PC-3 (cell line): ENCODE measurements around the gene MTCH1.

ENCODE experiments used
- CTCF ChIP-seq: fragments of 300-600 bp; sonication (generic); conservative IDR thresholded peaks from 2 replicates; pipeline ENCODE4 v1.5.1; 2017; ENCODE audit warnings: antibody characterized with exemption, low read depth, mild to moderate bottlenecking, low read length
- EZH2 ChIP-seq: fragments of 300-600 bp; sonication (generic); IDR thresholded peaks from one replicate; pipeline ENCODE4 v1.6.1; 2017; ENCODE audit warnings: antibody characterized with exemption, mild to moderate bottlenecking, low read length; ENCODE audit not compliant: unreplicated experiment
- EZH2phosphoT487 ChIP-seq: fragments of 300-600 bp; sonication (generic); IDR thresholded peaks from 2 replicates; pipeline ENCODE4 v1.6.1; 2018; ENCODE audit warnings: mild to moderate bottlenecking, antibody characterized with exemption, low read length, borderline replicate concordance

GRCh38 chr6:37032239-37032638, 46.2 kb upstream of the MTCH1 start:
- TF ChIP-seq CTCF (no peak), EZH2 (no peak), EZH2phosphoT487 (no peak)
